ENCODE data around the gene RASSF1.

GRCh38 chr3:50372349-50372748 is 31.7 kb upstream of the RASSF1 start:
- no peak for TF ChIP-seq CTCF (conservative IDR thresholded peaks at IDR 0.05)
- TF ChIP-seq EZH2 (IDR thresholded peaks at IDR 0.05; ENCODE audit: low read depth) = no peak

Measured in PC-9 (cell line).